Gastroesophageal sphincter (tissue), 3 donors: ENCODE results near the gene MED7.

Source experiments
- CTCF ChIP-seq, 4 experiments: fragments of 200-600 bp in 2 of 4; fragments of 450-650 bp in 2 of 4; sonication (generic) in 1 of 4; IDR thresholded peaks; one replicate each; pipeline ENCODE4 v1.5.1; 2017 to 2019; ENCODE audit warnings: antibody characterized with exemption in 4 of 4, mild to moderate bottlenecking in 2 of 4, moderate library complexity in 2 of 4
- EP300 ChIP-seq: sonication (generic); formaldehyde crosslinking; IDR thresholded peaks from one replicate; pipeline ENCODE4 v1.6.1; 2017; ENCODE audit warnings: antibody characterized with exemption, mild to moderate bottlenecking
- POLR2A ChIP-seq, 2 donors: fragments of 450-650 bp; IDR thresholded peaks; one replicate each; pipeline ENCODE4 v1.6.1; 2017; ENCODE audit warnings: antibody characterized with exemption in 2 of 2, mild to moderate bottlenecking in 2 of 2, moderate library complexity in 1 of 2
- POLR2AphosphoS5 ChIP-seq: sonication (generic); formaldehyde crosslinking; IDR thresholded peaks from one replicate; pipeline ENCODE4 v1.6.1; 2017; ENCODE audit warnings: antibody characterized with exemption

- no peak for TF ChIP-seq POLR2A (IDR thresholded peaks at IDR 0.05)
- TF ChIP-seq CTCF (IDR thresholded peaks at IDR 0.05) = no peak
- TF ChIP-seq EP300 = no peak
- TF ChIP-seq POLR2AphosphoS5 = no peak
Observed at GRCh38 chr5:157175071-157175612, 32.5 kb upstream of the MED7 start.
